NCI-H1436 (cell line): ENCODE measurements around the gene LTBP4.
"Not testable (repeated sequence)": the region's sequence is repeated elsewhere in the genome, so short reads cannot be mapped to it uniquely, and the experiment has no call there.

Experiments
- DNase-seq: peaks from one replicate; lab custom pipeline; 2025; lab: John Stamatoyannopoulos, UW

Gene LTBP4, protein sequence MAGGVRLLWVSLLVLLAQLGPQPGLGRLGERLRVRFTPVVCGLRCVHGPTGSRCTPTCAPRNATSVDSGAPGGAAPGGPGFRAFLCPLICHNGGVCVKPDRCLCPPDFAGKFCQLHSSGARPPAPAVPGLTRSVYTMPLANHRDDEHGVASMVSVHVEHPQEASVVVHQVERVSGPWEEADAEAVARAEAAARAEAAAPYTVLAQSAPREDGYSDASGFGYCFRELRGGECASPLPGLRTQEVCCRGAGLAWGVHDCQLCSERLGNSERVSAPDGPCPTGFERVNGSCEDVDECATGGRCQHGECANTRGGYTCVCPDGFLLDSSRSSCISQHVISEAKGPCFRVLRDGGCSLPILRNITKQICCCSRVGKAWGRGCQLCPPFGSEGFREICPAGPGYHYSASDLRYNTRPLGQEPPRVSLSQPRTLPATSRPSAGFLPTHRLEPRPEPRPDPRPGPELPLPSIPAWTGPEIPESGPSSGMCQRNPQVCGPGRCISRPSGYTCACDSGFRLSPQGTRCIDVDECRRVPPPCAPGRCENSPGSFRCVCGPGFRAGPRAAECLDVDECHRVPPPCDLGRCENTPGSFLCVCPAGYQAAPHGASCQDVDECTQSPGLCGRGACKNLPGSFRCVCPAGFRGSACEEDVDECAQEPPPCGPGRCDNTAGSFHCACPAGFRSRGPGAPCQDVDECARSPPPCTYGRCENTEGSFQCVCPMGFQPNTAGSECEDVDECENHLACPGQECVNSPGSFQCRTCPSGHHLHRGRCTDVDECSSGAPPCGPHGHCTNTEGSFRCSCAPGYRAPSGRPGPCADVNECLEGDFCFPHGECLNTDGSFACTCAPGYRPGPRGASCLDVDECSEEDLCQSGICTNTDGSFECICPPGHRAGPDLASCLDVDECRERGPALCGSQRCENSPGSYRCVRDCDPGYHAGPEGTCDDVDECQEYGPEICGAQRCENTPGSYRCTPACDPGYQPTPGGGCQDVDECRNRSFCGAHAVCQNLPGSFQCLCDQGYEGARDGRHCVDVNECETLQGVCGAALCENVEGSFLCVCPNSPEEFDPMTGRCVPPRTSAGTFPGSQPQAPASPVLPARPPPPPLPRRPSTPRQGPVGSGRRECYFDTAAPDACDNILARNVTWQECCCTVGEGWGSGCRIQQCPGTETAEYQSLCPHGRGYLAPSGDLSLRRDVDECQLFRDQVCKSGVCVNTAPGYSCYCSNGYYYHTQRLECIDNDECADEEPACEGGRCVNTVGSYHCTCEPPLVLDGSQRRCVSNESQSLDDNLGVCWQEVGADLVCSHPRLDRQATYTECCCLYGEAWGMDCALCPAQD (N-terminal part only)

DNA sequence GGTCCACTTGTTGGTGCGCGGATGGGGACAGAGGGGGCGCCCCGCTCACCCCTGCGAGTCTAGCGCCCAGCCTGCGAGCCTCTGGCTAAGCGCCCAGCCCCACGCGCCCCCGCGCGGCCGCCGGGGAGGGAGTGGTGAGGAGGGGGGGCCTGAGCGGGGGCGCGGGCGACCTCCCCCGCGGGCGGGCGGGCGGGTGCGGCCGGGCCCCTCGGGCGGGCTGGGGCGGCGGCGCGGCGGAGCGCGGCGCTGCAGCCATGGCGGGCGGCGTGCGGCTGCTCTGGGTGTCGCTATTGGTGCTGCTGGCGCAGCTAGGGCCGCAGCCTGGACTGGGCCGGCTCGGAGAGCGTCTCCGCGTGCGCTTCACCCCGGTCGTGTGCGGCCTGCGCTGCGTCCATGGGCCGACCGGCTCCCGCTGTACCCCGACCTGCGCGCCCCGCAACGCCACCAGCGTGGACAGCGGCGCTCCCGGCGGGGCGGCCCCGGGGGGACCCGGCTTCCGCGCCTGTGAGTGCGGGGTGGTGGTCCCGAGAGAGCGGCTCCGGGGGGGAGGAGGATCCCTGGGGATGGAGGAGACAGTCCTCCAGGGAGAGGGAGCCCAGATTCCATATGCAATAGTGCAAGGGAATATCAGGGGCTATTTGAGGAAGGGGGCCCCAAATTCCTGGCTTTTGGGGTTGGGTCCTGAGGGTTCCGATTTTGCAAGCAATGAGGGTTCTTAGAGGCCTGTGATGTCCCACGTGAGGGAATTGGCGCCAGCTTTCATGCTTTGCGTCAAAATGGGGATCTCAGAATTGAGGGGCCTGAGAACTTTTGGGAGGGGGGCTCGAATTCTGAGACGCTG, at the start of gene LTBP4:
Gene LTBP4, plus strand, starts transcription at position 236 of the 841 bp plus-strand sequence. Its CDS starts 19 bp downstream, at position 255.
- DNase-seq: no peak

DNA sequence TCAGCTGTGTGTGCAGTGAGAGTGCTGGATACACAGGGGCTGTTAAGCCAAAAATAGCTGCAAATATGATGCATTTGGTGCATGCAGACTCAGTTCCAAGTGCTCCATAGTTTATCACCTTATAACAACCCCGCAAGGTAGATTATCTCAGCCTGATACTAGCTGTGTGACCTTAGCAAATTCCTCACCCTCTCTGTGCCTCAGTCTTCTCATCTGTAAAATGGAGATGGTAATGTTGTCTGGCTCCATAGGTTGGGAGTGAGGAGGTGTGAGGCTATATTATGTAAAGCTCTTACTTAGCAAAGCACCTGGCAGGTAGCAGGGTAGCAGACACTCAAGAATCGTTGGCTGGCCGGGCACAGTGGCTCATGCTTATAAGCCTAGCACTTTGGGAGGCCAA, 48.3 kb upstream of the LTBP4 start:
- no peak for DNase-seq

DNA sequence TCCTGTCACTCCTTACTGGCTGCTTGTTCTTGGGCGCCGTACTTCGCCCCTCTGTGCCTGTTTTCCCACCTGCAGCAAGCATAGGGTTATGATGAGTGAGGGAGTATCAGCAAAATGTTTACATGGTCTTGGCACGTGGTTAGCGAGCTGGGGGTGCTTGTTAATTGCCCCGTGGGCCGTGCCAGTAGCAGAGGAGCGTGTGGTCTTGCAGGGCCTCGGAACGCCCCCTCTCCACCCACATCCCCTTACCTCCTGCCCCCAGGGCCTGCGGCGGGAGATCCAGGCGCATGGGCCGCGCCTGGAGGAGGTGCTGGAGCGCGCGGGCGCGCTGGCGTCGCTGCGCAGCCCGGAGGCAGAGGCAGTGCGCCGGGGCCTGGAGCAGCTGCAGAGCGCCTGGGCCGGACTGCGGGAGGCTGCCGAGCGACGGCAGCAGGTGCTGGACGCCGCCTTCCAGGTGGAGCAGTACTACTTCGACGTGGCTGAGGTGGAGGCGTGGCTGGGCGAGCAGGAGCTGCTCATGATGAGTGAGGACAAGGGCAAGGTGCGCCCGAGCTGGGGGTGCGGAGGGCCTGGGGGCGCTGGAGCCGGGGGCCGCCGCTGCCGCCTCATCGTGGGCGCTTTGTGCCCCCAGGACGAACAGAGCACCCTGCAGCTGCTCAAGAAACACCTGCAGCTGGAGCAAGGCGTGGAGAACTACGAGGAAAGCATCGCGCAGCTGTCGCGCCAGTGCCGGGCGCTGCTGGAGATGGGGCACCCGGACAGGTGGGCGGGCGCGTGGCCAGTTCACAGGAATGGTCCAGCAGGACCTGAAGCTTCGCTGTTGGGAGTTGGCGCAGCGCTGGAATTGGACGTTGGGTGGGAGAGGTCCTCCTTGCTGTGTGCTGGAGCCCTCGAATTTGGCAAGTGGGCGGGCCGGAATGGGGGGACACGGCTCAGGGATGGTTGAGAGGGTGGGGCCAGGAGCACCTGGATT, 47.0 kb upstream of the LTBP4 start:
- no peak for DNase-seq

DNA sequence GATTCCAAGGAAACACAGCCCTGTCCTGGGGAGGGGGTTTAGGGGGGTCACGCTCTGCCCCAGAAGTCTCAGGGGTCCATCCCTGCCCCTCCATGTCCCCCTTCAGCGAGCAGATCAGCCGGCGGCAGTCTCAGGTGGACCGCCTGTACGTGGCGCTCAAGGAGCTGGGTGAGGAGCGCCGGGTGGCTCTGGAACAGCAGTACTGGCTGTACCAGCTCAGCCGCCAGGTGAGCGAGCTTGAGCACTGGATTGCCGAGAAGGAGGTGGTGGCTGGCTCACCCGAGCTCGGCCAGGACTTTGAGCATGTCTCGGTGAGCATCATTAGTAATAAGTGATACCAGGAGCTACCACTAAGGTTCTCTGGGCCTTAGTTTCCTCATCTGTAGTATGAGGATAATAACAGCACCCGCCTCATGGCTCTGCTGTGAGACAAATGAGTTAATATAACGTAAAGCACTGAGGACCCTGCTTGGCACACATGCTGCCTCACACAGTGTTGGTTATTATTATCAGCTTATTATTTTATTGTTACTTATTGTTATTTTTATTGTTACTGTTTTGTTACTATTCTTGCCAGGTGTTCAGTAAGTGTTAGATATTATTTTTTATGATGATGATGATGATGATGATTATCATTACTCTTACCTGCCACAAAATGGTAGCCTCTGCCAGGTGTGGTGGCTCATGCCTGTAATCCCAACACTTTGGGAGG, 45.0 kb upstream of the LTBP4 start:
- no peak for DNase-seq

GRCh38 chr19:40556953-40557530, 44.1 kb upstream of the LTBP4 start:
- DNase-seq: no peak

DNA sequence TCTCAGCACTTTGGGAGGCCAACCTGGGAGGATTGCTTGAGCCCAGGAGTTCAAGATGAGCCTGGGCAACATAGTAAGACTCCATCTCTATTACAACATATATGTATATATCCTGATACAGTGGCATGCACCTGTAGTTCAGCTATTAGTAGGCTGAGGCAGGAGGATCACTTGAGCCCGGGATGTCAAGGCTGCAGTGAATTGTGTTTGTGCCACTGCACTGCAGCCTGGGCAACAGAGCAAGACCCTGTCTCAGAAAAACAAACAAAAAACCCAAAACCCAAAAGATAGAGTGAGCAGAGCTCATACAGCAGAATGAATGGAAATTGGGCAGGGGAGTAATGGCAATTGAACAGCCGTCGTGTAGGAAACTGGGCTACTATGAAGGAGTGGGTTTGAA, 41.8 kb upstream of the LTBP4 start:
- no peak for DNase-seq

- no peak for DNase-seq
These were observed 41.1 kb upstream of the LTBP4 start for GRCh38 chr19:40560092-40560507.

GRCh38 chr19:40561947-40562346, 39.2 kb upstream of the LTBP4 start:
- DNase-seq: no peak

- DNase-seq: not testable (repeated sequence)
These were observed 36.6 kb upstream of the LTBP4 start for GRCh38 chr19:40564535-40564934.

DNA sequence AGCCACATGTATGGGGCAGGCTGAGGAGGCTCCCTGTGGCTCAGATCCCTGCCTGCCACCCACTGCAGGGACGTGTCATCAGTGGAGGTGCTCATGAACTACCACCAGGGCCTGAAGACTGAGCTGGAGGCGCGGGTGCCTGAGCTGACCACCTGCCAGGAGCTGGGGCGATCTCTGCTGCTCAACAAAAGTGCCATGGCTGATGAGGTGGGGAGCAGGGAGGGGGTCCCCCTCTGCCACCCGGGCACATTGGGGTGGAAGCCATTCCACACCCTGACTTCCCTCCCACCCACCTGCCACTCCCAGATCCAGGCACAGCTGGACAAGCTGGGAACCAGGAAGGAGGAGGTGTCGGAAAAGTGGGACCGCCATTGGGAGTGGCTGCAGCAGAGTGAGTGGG, 35.8 kb upstream of the LTBP4 start:
- DNase-seq: no peak

- no peak for DNase-seq
These were observed 35.2 kb upstream of the LTBP4 start for GRCh38 chr19:40565910-40566495.

- no peak for DNase-seq
These were observed 34.0 kb upstream of the LTBP4 start for GRCh38 chr19:40567040-40567749.

GRCh38 chr19:40567750-40568494, 33.2 kb upstream of the LTBP4 start:
- DNase-seq: no peak

GRCh38 chr19:40570313-40571004, 30.7 kb upstream of the LTBP4 start:
- DNase-seq: peak; percentile 99

DNA sequence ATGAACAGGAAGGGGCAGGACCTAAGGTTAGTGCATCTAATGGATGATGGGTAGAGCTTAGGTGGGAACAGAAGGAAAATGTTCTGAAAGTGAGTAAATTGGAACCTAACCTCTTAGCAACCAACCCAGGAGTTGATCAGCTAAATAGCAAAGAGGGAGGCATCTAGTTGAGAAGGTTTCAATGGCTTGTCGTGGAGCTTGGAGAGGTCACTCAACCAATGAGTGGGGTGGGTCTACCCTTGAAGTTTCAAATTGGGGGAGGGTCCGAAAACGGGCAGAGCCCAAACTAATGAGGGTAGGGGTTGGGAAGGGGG, 30.2 kb upstream of the LTBP4 start:
- no peak for DNase-seq

- DNase-seq: no peak
These were observed 29.2 kb upstream of the LTBP4 start for GRCh38 chr19:40571831-40572495.
